HCT116 (cell line): ENCODE results near the gene MAP3K5. TPM values are rescaled to one million over a fixed set of nuclear protein-coding genes. Genes with fewer than 3 reads are reported as not detected.

Experiments used
- ATAC-seq: fragments of 200-7000 bp; cut with Tn5 transposase; 2 replicates; pipeline ENCODE4 v1.9.1; 2020; ENCODE audit warnings: mild to moderate bottlenecking, moderate library complexity
- BruUV-seq: library from RNA; stranded (reverse); fragments of 400-500 nt; replicated peaks from 2 replicates; lab custom pipeline; 2021; lab: Mats Ljungman, UMichigan
- CTCF ChIA-PET: fragments of 300-600 bp; sonication (Branson Sonifier 250); formaldehyde crosslinking; loops from one replicate; lab custom pipeline; 2021; ENCODE audit warnings: antibody characterized with exemption; lab: Charles Lee
- POLR2A ChIA-PET: fragments of 300-600, 350-600 bp; sonication (Branson Sonifier 250); formaldehyde crosslinking; loops from one replicate; lab custom pipeline; 2021; ENCODE audit warnings: antibody characterized with exemption; lab: Charles Lee
- RAD21 ChIA-PET, 2 experiments: fragments of 300-600 bp; sonication (Branson Sonifier 250); formaldehyde crosslinking; loops; one replicate each; lab custom pipeline; 2023; ENCODE audit warnings: low total read pairs in 2 of 2; ENCODE audit not compliant: uncharacterized antibody in 2 of 2, unreplicated experiment in 2 of 2, low non-redundant PET in 1 of 2; lab: Charles Lee
- DNase-seq: peaks from one replicate; pipeline ENCODE4 v3.0.0-alpha.2; 2010; ENCODE audit warnings: low read depth, low spot score
- H2AFZ ChIP-seq: fragments of 200-600 bp; shearing (Covaris generic), sonication (generic); 2 replicates; pipeline ENCODE4 v1.6.1; 2017; ENCODE audit warnings: low read depth, mixed run types, mixed read lengths, antibody characterized with exemption, low read length; ENCODE audit not compliant: poor library complexity, severe bottlenecking
- H3K27ac ChIP-seq: 2 replicates; pipeline ENCODE4 v1.5.1; 2012; ENCODE audit warnings: low read depth, low read length
- H3K27me3 ChIP-seq: fragments of 200-600 bp; sonication (generic); 2 replicates; pipeline ENCODE4 v1.6.1; 2016; ENCODE audit warnings: mixed run types, low read length, mixed read lengths; ENCODE audit not compliant: insufficient read depth
- H3K36me3 ChIP-seq, 2 experiments: fragments of 200-500 bp in 1 of 2; fragments of 200-600 bp in 1 of 2; sonication (Bioruptor generic) in 1 of 2; sonication (generic) in 1 of 2; 2 replicates each; pipeline versions ENCODE4 v1.5.1 to v1.6.1; 2014 to 2016; ENCODE audit warnings: low read length in 2 of 2, inconsistent platforms in 1 of 2, mixed read lengths in 1 of 2, mixed run types in 1 of 2; ENCODE audit not compliant: insufficient read depth in 2 of 2, control insufficient read depth in 1 of 2
- H3K4me1 ChIP-seq, 2 experiments: fragments of 200-600 bp in 1 of 2; sonication (generic) in 1 of 2; 2 replicates each; pipeline versions ENCODE4 v1.5.1 to v1.6.1; 2012 to 2017; ENCODE audit warnings: low read length in 2 of 2, inconsistent platforms in 1 of 2, mild to moderate bottlenecking in 1 of 2, mixed read lengths in 1 of 2, mixed run types in 1 of 2, moderate library complexity in 1 of 2; ENCODE audit not compliant: insufficient read depth in 2 of 2, control insufficient read depth in 1 of 2
- H3K4me2 ChIP-seq: fragments of 200-600 bp; sonication (generic); 2 replicates; pipeline ENCODE4 v1.6.1; 2017; ENCODE audit warnings: mixed run types, low read length, mixed read lengths
- H3K4me3 ChIP-seq, 2 experiments: fragments of 200-600 bp in 1 of 2; sonication (generic) in 1 of 2; replicated peaks in 1 of 2; 2 replicates each; pipeline ENCODE4 v1.5.1; 2011 to 2016; ENCODE audit warnings: low read length in 2 of 2, control low read depth in 1 of 2, low read depth in 1 of 2, mild to moderate bottlenecking in 1 of 2, mixed read lengths in 1 of 2, mixed run types in 1 of 2
- H3K79me2 ChIP-seq: fragments of 200-600 bp; sonication (generic); 2 replicates; pipeline ENCODE4 v1.6.1; 2017; ENCODE audit warnings: mild to moderate bottlenecking, mixed run types, low read length, moderate library complexity, mixed read lengths; ENCODE audit not compliant: insufficient read depth
- H3K9ac ChIP-seq: fragments of 200-600 bp; sonication (generic); 2 replicates; pipeline ENCODE4 v1.6.1; 2016; ENCODE audit warnings: low read length, mixed read lengths
- H3K9me2 ChIP-seq: fragments of 200-600 bp; sonication (generic), shearing (Covaris generic); 2 replicates; pipeline ENCODE4 v1.6.1; 2017; ENCODE audit warnings: mixed run types, mild to moderate bottlenecking, moderate library complexity; ENCODE audit not compliant: insufficient read depth
- H3K9me3 ChIP-seq, 2 experiments: fragments of 200-500 bp in 1 of 2; fragments of 200-600 bp in 1 of 2; sonication (Bioruptor generic) in 1 of 2; sonication (generic) in 1 of 2; 2 replicates each; pipeline ENCODE4 v1.6.1; 2014 to 2017; ENCODE audit warnings: low read length in 2 of 2, mixed read lengths in 2 of 2, inconsistent platforms in 1 of 2, low read depth in 1 of 2, mild to moderate bottlenecking in 1 of 2, mixed run types in 1 of 2, moderate library complexity in 1 of 2; ENCODE audit not compliant: control insufficient read depth in 1 of 2, insufficient read depth in 1 of 2
- H4K20me1 ChIP-seq: fragments of 200-600 bp; sonication (generic), shearing (Covaris generic); 2 replicates; pipeline ENCODE4 v1.6.1; 2017; ENCODE audit warnings: mixed run types, mild to moderate bottlenecking, moderate library complexity; ENCODE audit not compliant: insufficient read depth
- ATF3 ChIP-seq: IDR thresholded peaks from 2 replicates; pipeline ENCODE4 v1.6.1; 2012
- CBX3 ChIP-seq: IDR thresholded peaks from 2 replicates; pipeline ENCODE4 v1.6.1; 2012; ENCODE audit warnings: low read depth
- ELF1 ChIP-seq: IDR thresholded peaks from 2 replicates; pipeline ENCODE4 v1.6.1; 2012; ENCODE audit warnings: low read depth, borderline replicate concordance
- EZH2 ChIP-seq: fragments of 200-600 bp; sonication (generic); IDR thresholded peaks from 2 replicates; pipeline ENCODE4 v1.6.1; 2017; ENCODE audit warnings: antibody characterized with exemption, mixed run types
- EZH2phosphoT487 ChIP-seq: fragments of 200-600 bp; IDR thresholded peaks from 2 replicates; pipeline ENCODE4 v1.6.1; 2018; ENCODE audit warnings: antibody characterized with exemption, borderline replicate concordance
- FOSL1 ChIP-seq: IDR thresholded peaks from 2 replicates; pipeline ENCODE4 v1.6.1; 2012; ENCODE audit warnings: low read depth
- MAX ChIP-seq: IDR thresholded peaks from 2 replicates; pipeline ENCODE4 v1.6.1; 2012
- POLR2AphosphoS5 ChIP-seq: IDR thresholded peaks from 2 replicates; pipeline ENCODE4 v1.6.1; 2011; ENCODE audit warnings: mild to moderate bottlenecking, low read depth, low read length, moderate library complexity
- RAD21 ChIP-seq: IDR thresholded peaks from 2 replicates; pipeline ENCODE4 v1.6.1; 2012; ENCODE audit warnings: low read depth, mild to moderate bottlenecking
- SIN3A ChIP-seq: IDR thresholded peaks from 2 replicates; pipeline ENCODE4 v1.6.1; 2012; ENCODE audit warnings: low read depth
- SRF ChIP-seq: IDR thresholded peaks from 2 replicates; pipeline ENCODE4 v1.6.1; 2012; ENCODE audit warnings: low read depth
- TCF7L2 ChIP-seq: IDR thresholded peaks from 2 replicates; pipeline ENCODE4 v1.7.0; 2011; ENCODE audit warnings: borderline replicate concordance, inconsistent platforms; ENCODE audit not compliant: insufficient read depth, insufficient read length; ENCODE audit errors: extremely low read depth
- YY1 ChIP-seq: IDR thresholded peaks from 2 replicates; pipeline ENCODE4 v1.6.1; 2011; ENCODE audit warnings: low read length, low read depth, moderate library complexity, mild to moderate bottlenecking; ENCODE audit not compliant: insufficient replicate concordance; ENCODE audit errors: extremely low read depth
- ZBTB33 ChIP-seq: IDR thresholded peaks from 2 replicates; pipeline ENCODE4 v1.6.1; 2011; ENCODE audit warnings: mild to moderate bottlenecking, low read length, moderate library complexity; ENCODE audit not compliant: insufficient replicate concordance; ENCODE audit errors: extremely low read depth
- ZFX ChIP-seq: fragments of 450-650 bp; IDR thresholded peaks from 2 replicates; pipeline ENCODE4 v1.6.1; 2017
- ZNF274 ChIP-seq: fragments of 200-500 bp; sonication (Bioruptor generic); IDR thresholded peaks from 2 replicates; pipeline ENCODE4 v1.6.1; 2014; ENCODE audit warnings: mild to moderate bottlenecking, low read depth, low read length, inconsistent platforms
- intact Hi-C: fragments of 100-400 bp; cut with micrococcal nuclease; formaldehyde crosslinking; loops from 2 replicates; pipeline ENCODE4 v1.10.0; 2022
- total RNA-seq: library from RNA; stranded (reverse); gene quantifications from one replicate; pipeline ENCODE4 v1.2.1, GENCODE V29; 2021; ENCODE audit not compliant: unreplicated experiment

Gene MAP3K5
- total RNA-seq, 1 experiment from 2014 or later: 11.8 TPM

- Histone ChIP-seq H3K9me2 (no peaks in the 10 kb centered on the region), H3K27me3 (no peaks in the 10 kb centered on the region), H3K9me3 (no peaks in the 10 kb centered on the region), H3K27ac (no peak overlapping the region), H3K4me3 (no peak overlapping the region), H4K20me1 (no peaks in the 10 kb centered on the region), H3K36me3 (no peaks in the 10 kb centered on the region), H3K4me2 (no peak overlapping the region), H3K9ac (no peak overlapping the region), H3K79me2 (peaks cover 19% of the 10 kb centered on the region; the same call in 1 of the 2 replicates), H3K4me1 (peaks cover 22 to 37% of the 10 kb centered on the region in 2 experiments), H2AFZ (no peak overlapping the region)
- ChIA-PET POLR2A (interaction anchor here (1.4 kb wide), 1 partner anchor 14 kb away, joined by 4 read pairs; the partner anchor contains the start of gene MAP3K5), RAD21 (no interaction called here), CTCF (no interaction called here)
- intact Hi-C loops: no loop called here
- BruUV-seq: no TSS peak
- no peak for DNase-seq
- TF ChIP-seq ZFX: no peak
- ATAC-seq: no peak
These were observed 14.6 kb downstream of the MAP3K5 start for GRCh38 chr6:136777651-136778050.

- POLR2A ChIA-PET: no interaction called here
- no peaks in the 10 kb centered on the region for H3K27me3 ChIP-seq
- peaks cover 16 to 28% of the 10 kb centered on the region in 2 experiments for H3K4me1 ChIP-seq
- no TSS peak for BruUV-seq
- intact Hi-C loops: no loop called here
- H3K79me2 ChIP-seq: peaks cover 23% of the 10 kb centered on the region; the same call in 1 of the 2 replicates
- H4K20me1 ChIP-seq: no peaks in the 10 kb centered on the region
- DNase-seq (no peak), ATAC-seq (no peak)
- no peaks in the 10 kb centered on the region for H3K36me3 ChIP-seq
- no peak overlapping the region for H3K9ac ChIP-seq
- H3K9me3 ChIP-seq: no peaks in the 10 kb centered on the region
- no peaks in the 10 kb centered on the region for H3K9me2 ChIP-seq
- CTCF ChIA-PET: interaction anchor here (1.4 to 2.5 kb wide), 2 partner anchors 17 to 132 kb away, joined by 5 to 10 read pairs; partner anchors contain the start of gene MAP3K5
- no peak overlapping the region for H3K27ac ChIP-seq
- no peak overlapping the region for H2AFZ ChIP-seq
- RAD21 ChIA-PET: no interaction called here
- no peak overlapping the region for H3K4me3 ChIP-seq
- H3K4me2 ChIP-seq: peak overlapping the region; percentile 16; the same call in 1 of the 2 replicates
- no peak for TF ChIP-seq TCF7L2
- TF ChIP-seq EZH2: no peak
- no peak for TF ChIP-seq MAX
- TF ChIP-seq EZH2phosphoT487: no peak
- no peak for TF ChIP-seq SRF
- TF ChIP-seq RAD21: no peak
- no peak for TF ChIP-seq ELF1
- no peak for TF ChIP-seq ZBTB33
- TF ChIP-seq SIN3A: no peak
- TF ChIP-seq ATF3: no peak
- no peak for TF ChIP-seq FOSL1
- no peak for TF ChIP-seq YY1
- TF ChIP-seq ZFX: no peak
- TF ChIP-seq CBX3: no peak
- TF ChIP-seq POLR2AphosphoS5: no peak
- no peak for TF ChIP-seq ZNF274
These were observed 16.7 kb downstream of the MAP3K5 start for GRCh38 chr6:136775548-136775947.
